ENCODE measurements around the gene RBP4. TPM values are rescaled to one million over a fixed set of nuclear protein-coding genes. Genes with fewer than 3 reads are reported as not detected.

Gene RBP4
- total RNA-seq, 1 donor from 2014 or later: not detected

DNA sequence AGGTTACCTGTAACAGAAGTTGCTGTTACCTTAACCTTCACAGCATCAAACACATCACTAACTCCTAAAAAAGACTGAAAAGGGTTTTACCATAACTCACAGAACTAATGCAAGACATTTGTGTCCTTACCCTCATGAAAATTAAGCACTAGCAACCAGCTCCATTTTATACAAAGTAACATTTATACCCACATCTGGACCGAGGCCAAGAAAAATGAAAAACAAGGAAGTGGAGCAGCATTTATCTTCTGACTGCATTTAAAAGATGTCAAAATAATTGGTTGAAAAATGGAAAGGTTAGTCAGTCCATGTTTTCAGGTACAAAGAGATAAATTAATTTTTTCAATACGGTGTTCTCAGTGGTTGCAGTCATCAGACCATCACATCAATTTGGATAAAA, 3.1 kb upstream of the RBP4 start:
- H3K4me3 Mint-ChIP-seq (ENCODE audit: low read depth): no peak overlapping the region
- H3K9me3 Mint-ChIP-seq: no peaks in the 10 kb centered on the region
- no peaks in the 10 kb centered on the region for H3K36me3 Mint-ChIP-seq (ENCODE audit: low read depth)
- intact Hi-C loops (cut with micrococcal nuclease): no loop called here
- H3K27me3 Mint-ChIP-seq (ENCODE audit: low read depth): peaks cover 47% of the 10 kb centered on the region
- DNase-seq (ENCODE audit: low spot score): no peak
- no peaks in the 10 kb centered on the region for H3K4me1 Mint-ChIP-seq (ENCODE audit: low read depth)
- no peak overlapping the region for H3K27ac Mint-ChIP-seq

DNA sequence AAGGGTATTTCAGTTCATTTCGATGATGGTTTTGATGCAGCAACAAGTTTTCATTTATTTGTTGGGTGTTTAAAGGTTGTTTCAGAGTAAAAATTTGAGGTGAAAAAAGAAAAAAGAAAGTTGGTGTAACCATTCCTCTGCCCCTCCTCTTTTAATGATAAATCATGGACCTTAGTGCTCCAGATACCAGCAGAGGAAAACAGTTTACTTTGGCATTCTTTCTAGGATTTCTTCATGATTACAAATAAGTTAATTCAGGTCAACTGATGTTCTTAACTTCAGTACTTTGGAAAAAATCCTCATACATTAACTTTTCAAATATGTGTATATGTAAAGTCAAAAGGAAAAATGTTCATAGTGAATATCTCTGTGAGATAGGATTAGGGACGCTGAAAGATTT, 2.0 kb upstream of the RBP4 start:
- intact Hi-C loops (cut with micrococcal nuclease): no loop called here

DNA sequence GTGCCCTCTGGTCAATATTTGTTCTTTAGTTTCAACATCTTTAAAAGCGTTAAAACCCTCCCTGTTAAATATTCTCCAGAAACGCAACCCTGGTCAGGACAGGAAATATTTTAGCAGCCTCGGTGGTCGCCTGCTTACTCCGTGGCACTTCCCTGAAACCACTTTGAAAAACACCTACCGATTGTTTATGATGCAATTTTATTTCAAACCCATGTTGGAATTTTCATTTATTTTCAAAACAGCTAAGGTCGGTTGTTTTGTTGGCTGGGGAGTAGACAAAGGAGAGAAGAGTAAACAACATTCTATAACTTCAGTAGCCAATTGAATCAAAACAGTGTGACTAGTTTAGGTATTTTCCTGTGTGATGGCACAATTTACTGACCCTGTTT, 733 bp upstream of the RBP4 start:
- Mint-ChIP-seq H3K27ac (no peak overlapping the region), H3K36me3 (ENCODE audit: low read depth) (no peaks in the 10 kb centered on the region), H3K4me3 (ENCODE audit: low read depth) (no peak overlapping the region), H3K9me3 (no peaks in the 10 kb centered on the region), H3K4me1 (ENCODE audit: low read depth) (no peaks in the 10 kb centered on the region), H3K27me3 (ENCODE audit: low read depth) (peaks cover 51% of the 10 kb centered on the region)
- intact Hi-C loops (cut with micrococcal nuclease): no loop called here
- no peak for DNase-seq (ENCODE audit: low spot score)

More for the DNA sequence above, 2.0 kb upstream of the RBP4 start:
- Mint-ChIP-seq H3K36me3 (ENCODE audit: low read depth) (no peaks in the 10 kb centered on the region), H3K4me1 (ENCODE audit: low read depth) (no peaks in the 10 kb centered on the region), H3K9me3 (no peaks in the 10 kb centered on the region), H3K4me3 (ENCODE audit: low read depth) (no peak overlapping the region), H3K27ac (no peak overlapping the region), H3K27me3 (ENCODE audit: low read depth) (peaks cover 46% of the 10 kb centered on the region)
- DNase-seq (ENCODE audit: low spot score): no peak

DNA sequence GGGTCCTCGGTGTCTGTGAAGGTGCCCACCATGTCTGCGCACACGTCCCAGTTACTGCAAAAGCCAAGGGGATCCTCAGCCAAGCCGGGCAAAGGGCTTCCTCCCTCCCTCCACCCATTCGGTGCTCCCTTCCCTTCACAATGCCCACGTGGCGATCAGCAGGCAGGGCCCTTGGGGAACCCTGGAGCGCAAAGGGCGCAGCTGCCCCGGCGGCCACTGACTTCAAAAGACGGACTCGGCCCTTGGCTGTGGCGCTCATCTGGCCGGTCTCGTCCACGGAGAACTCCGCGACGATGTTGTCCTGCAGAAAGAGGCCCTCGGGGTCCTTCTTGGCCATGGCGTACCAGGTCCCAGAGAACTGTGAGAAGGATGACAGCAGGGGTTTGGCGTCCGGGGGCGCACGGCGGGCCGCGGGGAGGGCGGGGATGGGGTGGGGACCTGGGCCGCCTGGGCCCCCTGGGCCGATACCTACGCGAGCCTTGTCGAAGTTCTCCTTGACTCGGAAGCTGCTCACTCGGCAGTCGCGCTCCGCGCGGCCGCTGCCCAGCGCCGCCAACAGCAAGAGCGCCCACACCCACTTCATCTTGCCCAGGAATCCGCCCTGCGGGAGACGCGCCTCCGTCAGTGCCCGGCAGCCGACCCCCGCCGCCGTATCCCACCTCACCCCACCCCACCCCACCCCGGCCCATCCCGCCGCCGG, 439 bp downstream of the RBP4 start:
- Mint-ChIP-seq H3K4me1 (ENCODE audit: low read depth) (no peaks in the 10 kb centered on the region), H3K36me3 (ENCODE audit: low read depth) (no peaks in the 10 kb centered on the region), H3K27me3 (ENCODE audit: low read depth) (peaks cover 46% of the 10 kb centered on the region), H3K4me3 (ENCODE audit: low read depth) (no peak overlapping the region), H3K9me3 (no peaks in the 10 kb centered on the region), H3K27ac (no peak overlapping the region)
- DNase-seq (ENCODE audit: low spot score): no peak
- intact Hi-C loops (cut with micrococcal nuclease): no loop called here

DNA sequence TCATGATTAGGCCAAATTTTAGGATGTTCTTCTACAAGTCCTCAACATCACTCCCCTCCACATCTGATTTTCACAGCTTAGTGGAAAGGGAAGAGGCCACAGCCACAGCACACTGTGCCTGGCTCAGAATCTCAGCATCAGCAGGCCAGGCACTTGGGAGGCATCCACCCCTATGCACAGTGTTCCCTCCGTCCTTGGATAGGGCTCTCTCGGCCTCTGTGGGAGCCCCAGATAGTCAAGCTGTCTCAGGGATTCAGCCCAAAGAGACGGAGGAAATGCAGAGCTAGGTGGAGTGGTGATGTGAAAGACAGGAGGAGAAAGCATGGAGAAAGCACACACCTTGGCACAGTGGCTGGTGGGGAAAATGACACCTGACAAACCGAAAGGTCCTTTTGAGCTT, 1.3 kb downstream of the RBP4 start:
- Mint-ChIP-seq H3K4me1 (ENCODE audit: low read depth) (no peaks in the 10 kb centered on the region), H3K36me3 (ENCODE audit: low read depth) (no peaks in the 10 kb centered on the region), H3K27ac (no peak overlapping the region), H3K9me3 (no peaks in the 10 kb centered on the region), H3K27me3 (ENCODE audit: low read depth) (peaks cover 46% of the 10 kb centered on the region), H3K4me3 (ENCODE audit: low read depth) (no peak overlapping the region)
- no peak for DNase-seq (ENCODE audit: low spot score)
- intact Hi-C loops (cut with micrococcal nuclease): no loop called here

DNA sequence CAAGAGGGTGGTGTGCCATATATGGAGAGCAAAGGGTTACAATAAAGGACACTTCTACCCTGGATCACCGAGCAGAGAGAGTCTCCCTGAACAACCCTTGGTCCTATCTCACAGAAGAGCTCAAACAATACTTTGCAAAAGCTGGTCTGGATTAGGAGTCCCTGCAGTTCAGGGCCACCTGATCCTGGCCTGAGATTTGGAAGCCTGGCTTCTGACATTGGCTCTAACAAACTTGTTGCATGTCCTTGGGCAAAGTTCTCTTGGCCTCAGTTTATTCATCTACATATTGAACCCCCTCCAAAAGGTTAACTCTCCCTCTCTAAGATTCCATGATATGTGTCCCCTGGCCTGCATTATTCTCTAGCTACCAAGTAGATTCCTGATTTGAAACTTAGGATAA, 1.7 kb downstream of the RBP4 start:
- H3K36me3 Mint-ChIP-seq (ENCODE audit: low read depth): no peaks in the 10 kb centered on the region
- intact Hi-C loops (cut with micrococcal nuclease): no loop called here
- DNase-seq (ENCODE audit: low spot score): no peak
- no peaks in the 10 kb centered on the region for H3K4me1 Mint-ChIP-seq (ENCODE audit: low read depth)
- no peak overlapping the region for H3K4me3 Mint-ChIP-seq (ENCODE audit: low read depth)
- H3K27me3 Mint-ChIP-seq (ENCODE audit: low read depth): peaks cover 46% of the 10 kb centered on the region
- no peak overlapping the region for H3K27ac Mint-ChIP-seq
- H3K9me3 Mint-ChIP-seq: no peaks in the 10 kb centered on the region

DNA sequence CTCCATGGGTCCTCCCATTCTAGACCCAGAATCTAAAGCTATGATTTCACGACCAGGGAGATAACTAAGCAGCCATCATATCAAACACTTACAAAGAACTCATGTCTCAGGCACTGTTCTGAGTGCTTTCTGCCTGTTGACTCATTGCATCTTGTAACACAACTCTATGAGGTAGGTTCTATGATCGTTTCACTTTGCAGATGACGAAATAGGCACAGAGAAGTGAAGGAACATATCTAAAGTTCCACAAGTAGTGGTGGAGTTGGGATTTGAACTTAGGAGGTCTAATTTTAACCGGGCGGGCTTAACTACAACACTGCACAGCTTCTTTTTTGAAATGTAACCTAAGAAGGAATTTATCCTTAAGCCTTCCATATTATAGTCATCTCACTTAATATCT, 2.9 kb downstream of the RBP4 start:
- Mint-ChIP-seq H3K9me3 (no peaks in the 10 kb centered on the region), H3K4me1 (ENCODE audit: low read depth) (no peaks in the 10 kb centered on the region), H3K27ac (no peak overlapping the region)

DNA sequence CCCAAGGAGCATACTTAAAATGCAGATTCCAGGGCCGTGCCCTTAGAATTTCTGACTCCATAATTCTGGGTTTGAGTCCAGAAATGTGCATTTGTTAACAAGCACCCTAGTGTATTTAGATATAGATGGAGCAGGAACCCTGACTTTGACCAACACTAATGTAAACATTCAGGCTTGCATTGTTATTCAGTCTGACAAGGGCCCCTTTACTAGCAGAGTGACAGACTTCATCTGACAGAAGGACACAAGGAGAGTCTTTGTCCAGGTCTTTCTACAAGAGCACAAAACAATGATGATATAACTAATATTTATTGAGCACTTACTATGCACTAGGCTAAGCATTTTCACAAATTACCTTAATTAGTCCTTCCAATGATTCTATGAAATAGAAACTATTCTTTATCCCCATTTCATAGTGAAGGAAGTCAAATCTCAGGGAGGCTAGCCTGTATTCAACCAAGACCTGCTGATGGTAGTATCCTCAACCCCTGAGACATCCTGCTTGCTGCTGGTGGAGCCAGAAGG, 3.9 kb downstream of the RBP4 start:
- intact Hi-C loops (cut with micrococcal nuclease): no loop called here

More for the DNA sequence above, 2.9 kb downstream of the RBP4 start:
- no peak overlapping the region for H3K4me3 Mint-ChIP-seq (ENCODE audit: low read depth)
- no peaks in the 10 kb centered on the region for H3K36me3 Mint-ChIP-seq (ENCODE audit: low read depth)
- peaks cover 41% of the 10 kb centered on the region for H3K27me3 Mint-ChIP-seq (ENCODE audit: low read depth)
- intact Hi-C loops (cut with micrococcal nuclease): no loop called here
- no peak for DNase-seq (ENCODE audit: low spot score)

DNA sequence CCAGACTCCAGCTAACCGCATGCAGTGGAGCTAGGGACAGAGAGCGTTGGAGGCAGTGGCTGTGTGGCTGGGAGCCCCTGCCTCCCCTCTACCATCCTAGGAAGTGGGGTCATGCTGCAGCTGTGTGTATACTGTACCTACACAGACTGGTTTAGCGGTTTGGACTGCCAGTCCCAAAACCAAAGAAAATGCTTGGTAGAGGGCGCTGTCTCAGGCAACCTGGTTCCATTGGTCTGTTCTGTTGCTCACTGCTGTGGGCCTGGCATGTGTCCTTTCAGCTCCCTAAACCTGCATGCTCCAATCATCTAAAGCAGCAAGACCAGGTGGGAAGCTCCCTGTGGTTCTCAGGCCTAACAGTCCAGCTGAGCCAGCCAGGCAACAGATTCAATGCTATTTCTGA, 4.5 kb downstream of the RBP4 start:
- Mint-ChIP-seq H3K4me3 (ENCODE audit: low read depth) (no peak overlapping the region), H3K36me3 (ENCODE audit: low read depth) (no peaks in the 10 kb centered on the region), H3K9me3 (no peaks in the 10 kb centered on the region), H3K4me1 (ENCODE audit: low read depth) (no peaks in the 10 kb centered on the region), H3K27ac (no peak overlapping the region), H3K27me3 (ENCODE audit: low read depth) (peaks cover 25% of the 10 kb centered on the region)
- no peak for DNase-seq (ENCODE audit: low spot score)
- intact Hi-C loops (cut with micrococcal nuclease): no loop called here

More for the DNA sequence above, 3.9 kb downstream of the RBP4 start:
- Mint-ChIP-seq H3K4me1 (ENCODE audit: low read depth) (no peaks in the 10 kb centered on the region), H3K27ac (no peak overlapping the region), H3K27me3 (ENCODE audit: low read depth) (peaks cover 31% of the 10 kb centered on the region), H3K36me3 (ENCODE audit: low read depth) (no peaks in the 10 kb centered on the region), H3K9me3 (no peaks in the 10 kb centered on the region), H3K4me3 (ENCODE audit: low read depth) (no peak overlapping the region)
- no peak for DNase-seq (ENCODE audit: low spot score)

DNA sequence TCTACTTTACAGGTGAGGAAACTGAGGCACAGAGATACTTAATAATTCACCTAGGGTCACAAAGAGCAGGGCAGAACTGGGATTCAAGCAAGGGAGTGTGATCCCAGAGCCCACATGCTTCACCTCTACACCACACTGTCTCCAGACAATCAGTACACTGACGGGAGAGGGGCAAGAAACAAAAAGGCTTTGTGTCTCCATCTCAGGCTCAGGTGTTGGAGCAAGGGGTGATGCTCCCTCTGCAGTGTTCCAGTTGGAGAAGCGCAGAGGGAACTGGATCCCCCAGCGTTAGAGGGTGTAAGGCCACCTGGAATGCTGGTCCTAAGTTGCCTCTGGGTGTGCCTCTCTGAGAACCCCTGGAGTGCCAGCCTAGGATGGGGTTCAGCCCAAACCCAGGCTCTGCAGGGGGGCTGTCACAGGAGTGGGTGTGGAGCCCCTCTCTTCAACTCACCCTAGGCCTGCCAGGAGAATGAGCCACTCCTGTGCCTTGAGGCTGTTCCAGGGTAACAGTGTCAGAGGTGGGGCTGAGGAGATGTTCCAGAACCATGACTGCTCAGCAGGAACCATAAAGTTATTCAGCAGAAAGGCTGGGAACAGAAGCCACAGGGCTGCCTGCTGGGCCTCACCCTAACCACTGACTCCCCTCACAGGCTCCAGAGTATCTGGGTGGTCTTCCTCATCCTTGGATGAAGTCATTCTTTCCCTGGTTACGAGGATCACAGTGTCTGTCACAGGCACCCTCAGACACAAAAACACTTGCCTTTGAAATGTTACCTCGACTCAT, 5.5 kb downstream of the RBP4 start:
- Mint-ChIP-seq H3K27me3 (ENCODE audit: low read depth) (peaks cover 23% of the 10 kb centered on the region), H3K4me1 (ENCODE audit: low read depth) (no peaks in the 10 kb centered on the region), H3K36me3 (ENCODE audit: low read depth) (no peaks in the 10 kb centered on the region), H3K27ac (no peak overlapping the region), H3K9me3 (no peaks in the 10 kb centered on the region), H3K4me3 (ENCODE audit: low read depth) (no peak overlapping the region)
- no peak for DNase-seq (ENCODE audit: low spot score)
- intact Hi-C loops (cut with micrococcal nuclease): no loop called here

DNA sequence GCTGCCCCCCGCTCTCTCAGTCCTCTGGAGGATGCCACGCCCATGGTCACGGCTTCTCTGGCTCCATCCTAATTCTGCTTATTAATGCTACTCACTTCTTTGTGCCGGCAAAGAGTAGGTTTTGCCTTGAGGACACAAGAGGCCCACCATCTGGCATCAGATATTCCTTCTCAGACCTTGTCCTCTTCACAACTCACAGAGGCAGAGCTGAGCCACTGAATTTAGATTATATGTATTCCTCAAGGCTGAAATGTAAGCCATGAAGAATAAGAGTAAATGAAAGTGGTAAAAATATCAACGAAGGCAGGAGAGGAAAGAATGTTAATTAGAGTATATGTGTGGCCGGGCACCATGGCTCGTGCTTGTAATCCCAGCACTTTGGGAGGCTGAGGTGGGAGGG, 6.5 kb downstream of the RBP4 start:
- peaks cover 13% of the 10 kb centered on the region for H3K27me3 Mint-ChIP-seq (ENCODE audit: low read depth)
- no peaks in the 10 kb centered on the region for H3K36me3 Mint-ChIP-seq (ENCODE audit: low read depth)
- H3K4me3 Mint-ChIP-seq (ENCODE audit: low read depth): no peak overlapping the region
- no peak for DNase-seq (ENCODE audit: low spot score)
- no peaks in the 10 kb centered on the region for H3K4me1 Mint-ChIP-seq (ENCODE audit: low read depth)
- no peak overlapping the region for H3K27ac Mint-ChIP-seq
- intact Hi-C loops (cut with micrococcal nuclease): no loop called here
- no peaks in the 10 kb centered on the region for H3K9me3 Mint-ChIP-seq

DNA sequence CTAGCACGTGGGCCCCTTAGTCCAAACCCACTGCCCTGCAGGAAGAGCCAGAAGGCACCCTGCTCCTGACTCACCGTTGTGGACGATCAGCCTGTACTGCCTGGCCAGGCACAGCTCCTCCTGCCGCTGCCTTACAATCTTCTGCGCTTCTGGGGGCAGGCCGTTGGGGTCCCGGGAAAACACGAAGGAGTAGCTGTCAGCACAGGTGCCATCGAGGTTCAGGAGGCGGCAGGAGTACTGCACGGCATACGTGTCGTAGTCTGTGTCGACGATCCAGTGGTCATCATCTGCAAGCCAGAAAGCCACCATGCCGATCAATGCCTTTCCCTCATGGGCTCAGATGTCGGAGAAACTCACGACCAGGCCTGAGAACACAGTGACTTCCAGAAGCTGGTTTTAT, 7.3 kb downstream of the RBP4 start:
- no peak for DNase-seq (ENCODE audit: low spot score)
- H3K27me3 Mint-ChIP-seq (ENCODE audit: low read depth): peaks cover 11% of the 10 kb centered on the region
- no peaks in the 10 kb centered on the region for H3K36me3 Mint-ChIP-seq (ENCODE audit: low read depth)
- no peaks in the 10 kb centered on the region for H3K9me3 Mint-ChIP-seq
- no peaks in the 10 kb centered on the region for H3K4me1 Mint-ChIP-seq (ENCODE audit: low read depth)
- intact Hi-C loops (cut with micrococcal nuclease): no loop called here
- H3K4me3 Mint-ChIP-seq (ENCODE audit: low read depth): no peak overlapping the region
- H3K27ac Mint-ChIP-seq: no peak overlapping the region

DNA sequence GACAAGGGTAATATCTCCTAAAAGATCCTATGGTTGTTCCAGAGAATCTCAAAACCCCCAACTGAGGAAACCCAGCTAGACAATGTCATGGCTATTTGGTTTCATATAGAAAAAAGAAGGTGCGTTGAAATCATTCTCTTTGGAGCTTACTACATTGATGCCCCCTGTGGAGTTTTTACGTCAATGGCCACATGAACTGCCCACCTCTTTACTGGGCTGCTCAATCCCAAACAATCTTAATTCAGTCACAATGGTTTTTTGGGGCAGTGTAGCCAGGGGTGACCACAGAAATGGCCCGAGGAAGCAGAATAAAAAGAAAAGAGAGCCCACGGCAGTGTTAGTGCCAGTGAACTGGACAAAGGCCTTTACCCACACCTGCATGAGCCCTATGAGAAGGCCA, 7.8 kb downstream of the RBP4 start:
- intact Hi-C loops (cut with micrococcal nuclease): no loop called here
- Mint-ChIP-seq H3K36me3 (ENCODE audit: low read depth) (no peaks in the 10 kb centered on the region), H3K4me3 (ENCODE audit: low read depth) (no peak overlapping the region), H3K9me3 (no peaks in the 10 kb centered on the region), H3K27me3 (ENCODE audit: low read depth) (peaks cover 11% of the 10 kb centered on the region), H3K4me1 (ENCODE audit: low read depth) (no peaks in the 10 kb centered on the region), H3K27ac (no peak overlapping the region)
- no peak for DNase-seq (ENCODE audit: low spot score)
